Measurements from ENCODE around the gene BCAP31.
"Not testable (repeated sequence)": the region's sequence is repeated elsewhere in the genome, so short reads cannot be mapped to it uniquely, and the experiment has no call there.

The BCAP31 gene

DNA sequence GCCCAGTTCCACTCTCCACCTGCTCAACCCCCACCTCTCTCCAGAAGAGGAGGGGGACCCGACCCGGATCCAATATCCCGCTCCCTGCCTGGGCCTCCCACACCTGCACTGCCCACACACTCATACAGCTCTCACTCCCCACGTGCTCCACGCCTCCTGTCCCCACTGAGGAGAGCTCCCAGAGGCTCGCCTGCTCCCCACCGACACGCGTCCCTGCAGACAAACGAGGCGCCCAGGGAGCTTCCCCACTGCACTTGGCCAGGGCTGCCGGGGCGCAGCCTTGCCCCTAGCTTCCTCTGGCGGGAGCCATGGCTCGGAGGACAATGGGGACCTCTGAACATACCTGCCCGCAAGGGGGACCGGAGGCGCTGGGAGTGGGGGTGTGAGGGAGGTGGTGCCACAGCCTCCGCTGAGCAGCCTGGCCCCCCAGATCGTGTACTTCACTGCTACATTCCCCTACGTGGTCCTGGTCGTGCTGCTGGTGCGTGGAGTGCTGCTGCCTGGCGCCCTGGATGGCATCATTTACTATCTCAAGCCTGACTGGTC, 31.5 kb downstream of the BCAP31 start:
- DNase-seq, result no peak

- DNase-seq, result no peak
Measured at GRCh38 chrX:153692003-153692402, 32.2 kb downstream of the BCAP31 start.

GRCh38 chrX:153691032-153691827, 33.0 kb downstream of the BCAP31 start:
- DNase-seq, result not testable (repeated sequence)

DNA sequence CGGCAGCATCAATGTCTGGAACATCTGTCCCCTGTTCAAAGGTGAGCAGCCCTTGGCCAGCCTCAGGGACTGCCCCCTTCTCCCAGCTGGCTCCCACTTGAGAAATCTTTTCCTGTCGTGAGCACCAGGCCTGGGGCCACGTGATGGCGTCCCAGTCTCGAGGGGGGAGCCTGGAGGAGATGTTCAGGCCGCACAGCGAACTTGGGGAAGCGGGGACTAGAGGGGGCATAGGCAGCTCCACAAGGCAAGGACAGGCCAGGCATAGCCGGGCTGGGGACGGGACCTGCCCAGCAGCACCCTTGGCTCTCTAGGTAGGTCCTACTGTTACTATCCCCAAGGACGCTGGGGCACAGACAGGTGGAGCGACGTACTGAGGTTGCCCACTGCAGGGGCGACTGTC, 33.7 kb downstream of the BCAP31 start:
- DNase-seq, result no peak

DNA sequence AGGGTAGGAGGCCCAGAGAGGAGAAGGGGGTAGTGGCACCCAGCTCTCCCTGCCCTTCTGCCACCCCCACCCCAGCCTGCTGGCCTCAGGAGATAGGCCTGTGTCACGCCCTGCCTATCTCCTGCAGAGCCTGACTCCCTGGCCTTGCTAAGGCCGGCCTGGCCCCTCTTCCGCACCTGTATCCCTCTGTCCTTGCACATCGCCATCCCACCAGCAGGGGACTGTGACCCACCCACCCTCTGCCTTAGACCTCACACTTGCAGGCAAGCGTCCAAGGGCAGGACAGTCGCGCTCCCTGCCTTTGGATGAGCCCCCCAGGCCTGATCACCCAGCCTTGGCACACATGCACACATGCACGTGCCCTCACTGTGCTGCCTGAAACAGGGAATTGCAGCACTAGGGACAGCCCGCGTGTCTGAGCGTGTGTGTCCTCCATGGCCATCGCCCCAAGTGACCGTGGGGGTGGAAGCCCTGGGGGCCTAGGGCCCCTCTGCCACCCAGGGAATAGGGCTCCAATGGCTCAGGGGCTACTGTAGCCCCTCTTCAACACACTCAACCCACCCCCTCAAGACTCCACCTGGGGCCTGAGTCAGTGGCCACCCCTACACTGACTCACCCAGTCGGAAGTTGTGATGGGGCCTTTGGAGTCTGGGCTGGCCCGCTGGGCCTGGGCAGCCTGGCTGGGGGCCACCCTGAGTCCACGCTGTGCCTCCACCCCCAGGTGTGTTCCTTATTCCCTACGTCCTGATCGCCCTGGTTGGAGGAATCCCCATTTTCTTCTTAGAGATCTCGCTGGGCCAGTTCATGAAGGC, 34.3 kb downstream of the BCAP31 start:
- DNase-seq, result no peak

- no peak for DNase-seq
Measured at GRCh38 chrX:153688911-153689590, 35.1 kb downstream of the BCAP31 start.

GRCh38 chrX:153688506-153688905, 35.7 kb downstream of the BCAP31 start:
- no peak for DNase-seq

DNA sequence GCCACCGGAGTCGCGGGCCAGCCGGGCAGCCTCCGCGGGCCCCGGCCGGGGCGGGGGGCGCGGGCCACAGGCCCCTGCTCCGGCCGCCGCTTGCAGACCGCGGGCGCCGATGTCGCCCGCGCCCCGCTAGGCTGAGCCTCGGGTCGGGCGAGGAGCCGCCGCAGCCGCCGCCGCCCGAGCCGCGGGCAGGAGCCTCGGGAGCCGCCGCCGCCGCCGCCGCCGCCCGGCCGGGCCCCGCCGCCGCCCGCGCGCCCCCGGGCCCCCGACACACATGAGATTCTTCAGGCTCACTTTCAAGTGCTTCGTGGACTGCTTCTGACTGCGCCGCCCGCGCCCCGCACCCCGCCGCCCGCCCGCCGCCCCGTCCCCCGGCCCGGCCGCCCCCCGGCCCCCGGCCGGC, 36.1 kb downstream of the BCAP31 start:
- no peak for DNase-seq

DNA sequence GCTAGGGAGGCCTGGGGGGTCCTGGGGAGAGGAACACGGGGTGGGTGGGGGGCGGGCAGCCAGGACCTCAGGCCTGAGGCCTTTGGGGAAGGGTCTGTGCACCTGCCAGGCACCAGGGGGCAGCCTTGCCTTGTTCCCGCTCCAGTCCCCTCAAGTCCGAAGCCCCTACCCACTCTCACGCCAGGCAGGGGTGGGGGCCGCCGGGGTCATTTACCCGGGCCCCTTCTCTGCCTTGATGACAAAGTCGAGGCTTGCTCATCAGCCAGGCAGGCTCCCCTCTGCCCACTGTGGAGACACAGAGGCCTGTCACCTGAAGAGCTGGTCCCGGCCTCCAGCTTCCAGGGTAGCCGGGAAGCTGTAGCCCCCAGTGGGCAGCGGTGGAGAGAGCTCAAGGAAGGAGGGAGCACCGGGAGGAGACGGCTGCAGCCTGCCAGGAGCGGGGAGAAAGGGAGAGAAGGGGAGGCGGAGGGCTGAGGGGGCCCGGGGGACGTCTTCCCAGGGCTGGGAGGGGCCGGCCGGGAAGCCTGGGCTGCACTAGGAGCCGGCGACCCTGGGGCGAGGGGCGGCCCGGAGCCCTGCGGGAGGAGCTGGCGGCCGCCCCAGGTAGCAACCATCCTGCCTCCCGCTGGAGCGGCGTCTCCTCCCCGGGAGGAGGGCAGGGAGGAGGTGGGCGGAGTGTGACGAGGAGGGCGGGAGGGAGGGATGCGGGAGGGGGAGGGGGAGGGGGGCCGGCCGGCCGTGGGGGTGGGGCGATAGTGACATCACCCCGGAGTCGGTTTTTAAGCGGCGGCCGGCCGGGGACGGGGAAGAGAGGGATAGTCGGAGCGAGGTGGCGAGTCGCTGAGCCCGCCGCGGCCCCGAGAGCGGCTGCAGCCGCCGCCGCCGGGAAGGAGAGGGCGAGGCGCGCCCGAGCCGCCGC, 36.8 kb downstream of the BCAP31 start, which contains the start of gene SLC6A8:
Gene SLC6A8, plus strand, starts transcription at position 806 of the 919 bp plus-strand sequence. CDS start 649 bp downstream, outside the sequence.
- no peak for DNase-seq

GRCh38 chrX:153686711-153687110, 37.5 kb downstream of the BCAP31 start:
- no peak for DNase-seq

GRCh38 chrX:153685751-153686696, 38.2 kb downstream of the BCAP31 start:
- no peak for DNase-seq

- DNase-seq, result no peak
Measured at GRCh38 chrX:153685156-153685536, 39.0 kb downstream of the BCAP31 start.

- DNase-seq, result no peak
Measured at GRCh38 chrX:153684467-153685155, 39.6 kb downstream of the BCAP31 start.

- DNase-seq, result not testable (repeated sequence)
Measured at GRCh38 chrX:153683486-153683885, 40.7 kb downstream of the BCAP31 start.

GRCh38 chrX:153681175-153681574, 43.0 kb downstream of the BCAP31 start:
- no peak for DNase-seq

DNA sequence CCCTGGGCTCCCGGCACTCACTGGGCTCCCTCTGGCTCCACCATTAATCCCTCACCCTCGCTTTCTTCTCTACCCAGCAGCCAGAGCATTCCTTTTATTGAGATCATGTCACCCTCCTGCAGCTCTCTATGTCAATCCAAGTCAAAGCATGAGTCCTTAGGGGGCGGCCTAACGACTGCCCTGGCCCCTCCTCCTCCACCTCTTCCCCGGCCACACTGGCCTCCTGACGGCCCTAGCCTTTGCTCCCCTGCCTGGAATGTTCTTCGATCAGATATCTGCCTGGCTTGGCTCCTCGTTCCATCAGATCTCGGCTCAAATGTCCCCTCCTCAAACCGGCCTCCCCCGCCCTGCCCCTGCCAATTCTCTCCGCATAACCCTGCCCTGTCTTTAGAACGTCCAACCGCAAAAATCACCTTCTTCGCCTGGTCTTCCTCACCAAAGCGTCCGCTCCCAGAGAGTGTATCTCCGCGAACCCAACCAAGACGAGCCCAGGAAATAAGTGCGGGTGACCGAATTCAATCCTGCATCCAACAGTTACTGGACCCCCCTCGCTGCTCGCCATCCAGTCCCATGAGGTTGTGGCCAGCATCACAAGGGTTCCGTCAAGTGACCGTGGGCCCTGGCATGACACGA, 49.9 kb downstream of the BCAP31 start:
- DNase-seq, result no peak

- DNase-seq, result no peak
Measured at GRCh38 chrX:153673428-153674218, 50.6 kb downstream of the BCAP31 start, which contains the start of gene PNCK. Gene PNCK (minus strand): TSS chrX:153673813. CDS start chrX:153673076, 737 bp downstream.

Data from GOT3 (cell line).